Measurements from ENCODE around the gene PMPCA.

The PMPCA gene, protein sequence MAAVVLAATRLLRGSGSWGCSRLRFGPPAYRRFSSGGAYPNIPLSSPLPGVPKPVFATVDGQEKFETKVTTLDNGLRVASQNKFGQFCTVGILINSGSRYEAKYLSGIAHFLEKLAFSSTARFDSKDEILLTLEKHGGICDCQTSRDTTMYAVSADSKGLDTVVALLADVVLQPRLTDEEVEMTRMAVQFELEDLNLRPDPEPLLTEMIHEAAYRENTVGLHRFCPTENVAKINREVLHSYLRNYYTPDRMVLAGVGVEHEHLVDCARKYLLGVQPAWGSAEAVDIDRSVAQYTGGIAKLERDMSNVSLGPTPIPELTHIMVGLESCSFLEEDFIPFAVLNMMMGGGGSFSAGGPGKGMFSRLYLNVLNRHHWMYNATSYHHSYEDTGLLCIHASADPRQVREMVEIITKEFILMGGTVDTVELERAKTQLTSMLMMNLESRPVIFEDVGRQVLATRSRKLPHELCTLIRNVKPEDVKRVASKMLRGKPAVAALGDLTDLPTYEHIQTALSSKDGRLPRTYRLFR

DNA sequence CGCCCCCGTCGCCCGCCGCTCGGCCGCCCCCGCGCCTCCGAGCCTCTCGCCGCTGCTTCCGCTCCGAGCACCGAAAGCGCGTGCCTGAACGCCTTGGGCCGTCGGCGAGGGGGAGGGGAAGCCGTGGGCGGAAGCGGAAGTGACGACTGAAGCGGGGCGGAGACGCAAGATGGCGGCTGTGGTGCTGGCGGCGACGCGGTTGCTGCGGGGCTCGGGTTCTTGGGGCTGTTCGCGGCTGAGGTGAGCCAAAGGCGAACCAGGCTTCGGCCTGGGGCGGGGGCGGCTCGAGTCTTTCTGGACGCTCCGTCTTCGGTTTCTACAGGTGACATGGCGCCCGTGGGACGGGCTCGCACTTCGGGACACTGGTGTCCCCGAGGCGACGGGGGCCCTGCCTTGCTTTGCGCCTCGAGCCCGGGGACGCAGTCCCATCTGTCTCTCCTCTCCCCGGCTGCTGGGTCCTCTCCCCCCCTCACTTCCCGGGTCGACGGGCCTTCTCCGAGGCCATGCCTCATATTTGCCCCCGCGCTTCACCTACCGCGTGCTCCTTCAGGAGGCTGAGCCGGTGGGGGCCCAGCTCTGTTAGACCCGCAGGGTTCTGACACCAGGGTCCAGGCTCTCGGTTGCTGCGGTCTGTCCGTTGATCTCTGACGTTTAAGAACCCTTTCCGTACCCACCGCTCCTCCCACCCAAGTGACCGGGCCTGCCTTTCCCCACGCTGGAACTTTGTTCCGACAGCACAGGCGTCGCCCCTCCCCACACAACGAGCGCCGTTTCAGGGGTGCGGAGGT lies at the start of gene PMPCA, which contains the start of gene ENTR1:
TSS of gene PMPCA (plus strand) at position 159 of the 788 bp plus-strand sequence. CDS start at position 170, 11 bp downstream.
TSS of gene ENTR1 (minus strand) at position 115 of the 788 bp plus-strand sequence. CDS start 217 bp downstream, outside the sequence.
- peak; percentile 96 to 98 for DNase-seq

DNA sequence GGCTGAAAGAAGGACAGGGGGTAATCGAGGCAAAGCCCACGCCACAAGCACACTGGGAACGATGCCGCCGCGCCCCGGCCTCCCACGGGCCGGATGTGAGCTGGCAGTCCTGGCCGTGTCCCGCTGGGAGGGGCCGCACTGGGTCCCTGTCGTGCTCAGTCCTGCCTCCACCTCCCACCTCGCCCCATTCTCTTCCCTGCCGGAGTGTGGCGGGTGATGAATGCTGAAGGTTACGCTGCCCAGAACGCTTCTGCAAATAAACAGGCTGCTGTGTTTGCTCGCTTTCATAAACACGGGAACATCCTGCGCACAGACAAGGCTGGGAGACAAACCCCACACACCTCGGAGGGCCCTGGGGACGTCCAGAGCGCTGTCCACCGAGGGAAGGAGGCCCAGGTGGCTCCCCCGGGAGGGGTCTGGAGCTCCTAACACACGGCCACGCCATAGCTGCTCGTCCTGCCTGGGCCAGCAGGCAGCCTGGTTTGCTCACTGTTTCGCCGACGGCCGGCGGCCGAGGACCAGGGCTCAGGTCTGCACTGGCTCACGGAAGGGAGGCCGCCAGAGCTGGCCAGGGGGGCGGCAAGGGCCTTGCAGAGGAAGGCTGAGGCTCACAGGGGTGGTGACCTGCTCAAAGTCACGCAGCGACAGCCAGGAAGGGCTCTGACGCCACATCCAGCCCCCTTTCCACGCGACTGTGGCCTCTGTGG lies 49.3 kb upstream of the PMPCA start:
- DNase-seq: no peak

DNA sequence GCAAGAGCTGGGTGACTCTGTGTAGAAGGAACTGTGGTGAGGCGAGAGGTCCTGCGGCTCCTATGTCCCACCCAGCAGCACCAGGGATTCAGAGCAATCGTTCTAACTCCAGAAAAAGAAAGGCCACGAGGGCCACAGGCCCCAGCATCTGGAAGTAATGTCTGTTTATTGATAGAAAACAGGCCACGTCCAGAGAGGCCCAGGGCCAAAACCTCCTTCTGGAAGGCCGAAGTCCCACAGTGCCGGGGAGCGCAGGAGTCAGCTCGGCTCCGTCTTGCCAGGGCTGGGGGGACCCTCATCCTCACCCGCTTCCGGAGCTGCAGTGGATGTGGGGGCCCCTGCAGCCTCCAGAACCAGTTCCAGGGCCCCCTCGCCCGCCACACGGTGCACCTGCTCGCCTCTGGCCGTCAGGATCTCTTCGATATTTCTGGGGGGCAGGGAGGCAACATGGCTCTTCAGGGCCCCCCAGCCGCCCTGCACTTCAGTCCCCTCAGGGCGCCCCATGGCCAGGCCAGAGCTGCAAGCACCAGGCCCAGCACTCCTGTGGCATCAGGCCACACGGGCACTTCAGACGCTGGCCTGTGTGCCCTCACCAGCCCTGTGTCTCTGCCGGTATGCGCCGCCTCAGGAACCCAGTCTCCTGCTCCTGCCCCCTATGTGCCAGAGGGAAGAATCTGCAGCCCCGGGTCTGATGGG lies 48.6 kb upstream of the PMPCA start:
- no peak for DNase-seq

GRCh38 chr9:136362450-136362784 lies 48.0 kb upstream of the PMPCA start:
- no peak for DNase-seq

DNA sequence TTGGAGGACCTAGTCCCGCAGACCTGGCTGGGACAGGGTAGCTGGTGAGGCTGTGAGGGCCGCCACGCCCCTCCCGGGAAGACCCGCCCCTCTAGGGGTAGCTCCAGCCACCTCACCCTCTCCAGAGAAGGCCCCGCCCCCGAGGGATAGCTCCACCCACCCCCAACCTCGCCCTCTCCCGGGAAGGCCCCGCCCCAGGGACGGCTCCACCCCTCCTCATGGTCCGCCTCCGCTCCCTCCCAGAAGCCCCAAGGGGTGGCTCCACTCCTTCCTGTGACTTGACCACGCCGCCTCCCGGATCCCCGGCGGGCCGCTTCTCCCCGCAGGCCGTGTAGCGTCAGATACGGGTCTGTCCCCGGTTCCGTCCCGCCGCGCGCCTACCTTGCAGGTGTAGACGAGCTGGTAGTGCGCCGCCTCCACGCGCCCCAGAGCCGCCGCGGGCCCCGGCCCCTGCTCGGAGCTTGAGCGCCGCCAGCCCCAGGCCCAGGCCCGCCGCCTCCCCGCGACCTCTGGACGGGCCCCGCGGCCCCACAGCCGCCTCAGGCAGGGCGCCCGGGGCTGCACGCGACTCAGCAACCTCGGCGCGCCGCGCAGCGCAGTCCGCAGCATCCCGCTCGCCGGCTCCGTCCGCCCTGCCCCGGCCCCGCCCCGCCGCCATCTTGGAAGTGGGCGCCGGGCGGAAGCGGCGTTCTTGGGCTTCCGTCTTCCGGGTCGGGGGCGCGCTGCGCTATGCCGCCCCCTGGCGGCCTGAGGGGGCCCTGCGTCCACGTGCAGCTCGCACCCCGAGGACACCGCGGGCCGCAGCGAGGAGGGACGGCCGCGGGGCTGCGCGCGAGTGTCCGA lies 47.1 kb upstream of the PMPCA start, which contains the start of gene DNLZ:
TSS of gene DNLZ (minus strand) at position 639 of the 843 bp plus-strand sequence. CDS start at position 609, 30 bp downstream.
- DNase-seq: peak; percentile 96 to 97

DNA sequence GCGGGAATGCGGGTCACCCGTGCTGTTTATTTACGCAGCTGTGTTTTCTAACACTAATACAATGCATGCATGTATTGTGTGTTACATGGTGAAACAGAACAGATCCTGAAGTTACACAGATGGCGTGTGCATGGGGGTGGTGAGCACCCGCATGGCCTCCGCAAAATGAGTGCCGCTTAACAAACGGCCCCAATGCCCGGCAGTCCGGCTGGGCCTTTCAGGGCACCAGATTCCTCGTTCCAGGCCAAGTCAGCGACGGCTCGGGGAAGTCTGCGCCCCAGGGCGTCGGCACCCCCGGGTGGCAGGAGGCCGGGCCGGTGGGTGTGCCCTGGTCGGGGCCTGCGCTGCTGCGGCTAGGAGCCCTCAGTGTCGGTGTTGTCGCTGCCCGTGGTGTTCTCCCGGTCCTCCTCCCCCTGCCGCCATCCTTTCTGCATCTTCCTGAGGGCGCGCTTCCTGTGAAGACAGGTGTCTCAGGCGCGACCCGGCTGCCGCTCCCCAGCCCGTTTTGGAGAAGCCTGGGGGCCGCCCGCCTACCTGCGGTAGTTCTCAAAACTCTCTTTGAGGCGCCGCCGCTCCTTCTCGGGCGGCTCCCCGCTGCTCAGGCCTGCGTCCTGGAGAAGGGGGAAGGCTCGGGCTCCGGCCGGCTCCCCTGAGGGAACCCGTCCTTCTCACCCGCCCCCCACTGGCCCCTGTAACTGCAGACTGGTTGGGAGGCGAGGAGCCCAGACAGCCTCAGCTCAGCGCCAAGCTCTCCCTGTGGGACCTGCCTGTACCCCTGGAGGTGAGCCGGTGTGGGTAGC lies 46.3 kb upstream of the PMPCA start:
- DNase-seq: no peak

GRCh38 chr9:136364942-136365774 lies 45.3 kb upstream of the PMPCA start:
- DNase-seq: no peak

- DNase-seq: no peak
Measured at GRCh38 chr9:136365775-136366222, 44.7 kb upstream of the PMPCA start.

GRCh38 chr9:136366826-136367225 lies 43.6 kb upstream of the PMPCA start:
- DNase-seq: no peak

- DNase-seq: no peak
Measured at GRCh38 chr9:136367296-136368145, 42.9 kb upstream of the PMPCA start.

- no peak for DNase-seq
Measured at GRCh38 chr9:136368190-136368589, 42.3 kb upstream of the PMPCA start.

DNA sequence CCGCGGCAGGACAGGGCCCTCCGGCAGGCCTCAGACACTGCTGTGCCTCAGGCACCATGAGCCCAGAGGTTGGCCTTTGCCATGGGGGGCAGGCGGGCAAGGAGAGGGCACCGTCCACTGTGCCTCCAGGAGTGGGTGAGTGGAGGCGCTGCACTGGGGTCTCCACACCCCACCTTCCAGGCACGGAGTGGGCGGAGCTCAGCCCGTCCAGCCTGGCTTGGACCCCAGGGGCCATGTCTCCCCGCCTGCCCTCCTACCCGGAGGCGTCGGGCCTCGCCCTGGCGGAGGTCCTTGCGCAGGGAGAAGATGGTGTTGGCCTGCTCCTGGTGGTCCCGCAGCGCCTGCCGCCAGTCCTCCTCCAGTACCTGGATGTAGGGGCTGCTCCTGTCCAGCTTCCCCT lies 40.4 kb upstream of the PMPCA start:
- DNase-seq: no peak

DNA sequence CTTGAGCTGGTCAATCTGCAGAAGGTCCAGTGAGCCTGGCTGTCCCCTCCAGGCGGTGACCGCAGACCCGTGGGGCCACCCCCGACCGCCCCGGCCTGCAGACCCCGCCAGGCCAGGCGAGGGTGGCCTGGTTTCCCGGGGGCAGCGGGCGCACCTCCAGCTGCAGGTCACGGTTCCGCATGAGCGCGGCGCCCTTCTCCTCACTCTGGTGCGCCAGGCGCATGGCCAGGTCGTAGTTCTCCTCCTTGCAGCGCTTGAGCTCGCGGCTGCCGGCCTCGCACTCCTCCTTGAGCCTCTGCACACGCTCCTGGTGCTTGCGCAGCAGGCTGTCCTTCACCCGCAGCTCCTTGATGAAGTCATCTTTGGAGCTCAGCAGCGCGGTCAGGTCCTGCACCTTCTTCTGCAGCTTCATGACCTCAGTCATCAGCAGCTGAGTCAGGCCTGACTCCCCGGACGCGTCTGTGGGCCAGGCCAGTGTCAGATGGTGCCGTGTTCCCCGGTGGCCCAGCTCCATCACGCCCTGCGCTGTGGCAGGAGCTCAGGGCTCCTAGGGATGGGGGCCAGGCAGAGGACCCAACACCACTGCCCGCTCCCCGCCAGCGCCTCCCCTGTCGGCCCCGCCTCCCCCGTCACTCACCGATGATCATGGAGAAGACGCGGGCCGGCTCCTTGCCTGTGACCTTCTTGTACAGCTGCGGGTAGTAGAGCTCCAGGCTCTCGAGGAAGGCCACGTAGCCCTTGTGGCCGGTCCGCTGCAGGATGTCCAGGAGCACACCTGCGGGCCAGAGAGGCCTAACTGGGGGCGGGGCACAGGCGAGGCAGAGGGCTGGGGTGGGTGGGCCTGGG lies 39.5 kb upstream of the PMPCA start:
- no peak for DNase-seq

- DNase-seq: no peak
Measured at GRCh38 chr9:136371533-136371880, 39.0 kb upstream of the PMPCA start.

- no peak for DNase-seq
Measured at GRCh38 chr9:136372006-136372405, 38.5 kb upstream of the PMPCA start.

- DNase-seq: no peak
Measured at GRCh38 chr9:136372561-136373299, 37.7 kb upstream of the PMPCA start.

Measured in activated CD4-positive, alpha-beta T cell treated with anti-CD3 and anti-CD28 coated beads for 4 hours (primary cell).